NCI-H2171 treated with DMSO at 0.1 percent for 48 hours (cell line): ENCODE data around the gene CAV3.
A peak's percentile ranks its signal among the peaks of the same experiment; 100 is the strongest.

Experiments used
- DNase-seq: peaks from one replicate; lab custom pipeline; 2025; lab: John Stamatoyannopoulos, UW

CAV3 gene

DNA sequence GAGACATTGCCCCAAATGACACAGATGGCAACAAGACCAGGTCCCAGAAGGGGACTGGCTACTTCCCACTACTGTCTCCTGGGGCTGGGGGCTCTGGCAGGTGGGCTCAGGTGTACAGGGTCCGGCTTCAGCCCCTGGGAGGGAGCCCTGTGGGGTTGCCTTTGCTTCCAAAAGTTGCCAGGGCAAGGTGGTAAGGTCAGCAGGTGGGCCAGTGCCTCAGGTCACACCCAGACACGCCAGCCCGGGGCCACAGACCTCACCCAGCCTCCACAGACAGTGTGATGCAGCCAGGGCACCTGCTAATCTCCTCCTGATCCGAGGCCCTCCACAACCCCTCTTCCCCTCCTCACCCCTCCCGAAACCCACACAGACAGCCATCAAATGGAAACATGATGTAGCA is 28.3 kb downstream of the CAV3 start:
- DNase-seq, result no peak

DNA sequence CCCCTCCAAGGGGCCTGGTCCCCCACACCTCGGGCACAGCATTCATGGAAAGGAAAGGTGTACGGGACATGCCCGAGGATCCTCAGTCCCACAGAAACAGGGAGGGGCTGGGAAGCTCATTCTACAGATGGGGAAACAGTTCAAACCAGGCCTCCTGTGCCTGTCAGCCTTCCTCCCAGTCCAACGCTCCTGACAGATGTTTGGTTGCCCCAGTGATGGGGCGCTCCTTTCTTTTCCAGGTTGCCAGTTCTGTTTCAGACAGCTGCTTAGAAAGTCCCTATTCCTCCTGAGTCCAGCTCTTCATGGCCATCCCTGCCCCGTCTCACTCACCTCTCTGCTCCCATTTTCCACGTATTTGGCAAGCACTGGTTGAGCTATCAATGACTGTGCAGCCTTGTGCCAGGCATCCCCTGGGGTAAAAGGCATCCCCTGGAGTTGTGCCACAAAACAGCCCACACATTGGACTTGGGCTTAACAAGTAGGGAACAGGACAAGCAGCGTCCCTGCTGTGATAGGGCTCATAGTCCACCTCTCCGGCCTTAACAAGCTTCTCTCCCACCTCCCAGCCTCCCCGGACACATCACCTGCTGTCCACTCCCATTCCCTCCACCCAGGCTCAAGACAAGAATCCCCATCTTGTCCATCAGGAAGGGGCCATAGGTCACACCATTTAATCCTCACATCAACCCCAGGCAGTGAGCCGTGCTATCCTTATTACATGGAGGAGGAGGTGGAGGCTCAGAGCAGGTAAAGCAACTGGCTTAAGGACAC is 29.2 kb downstream of the CAV3 start:
- DNase-seq, result no peak

- no peak for DNase-seq
Measured at GRCh38 chr3:8764528-8764927, 30.9 kb downstream of the CAV3 start.

DNA sequence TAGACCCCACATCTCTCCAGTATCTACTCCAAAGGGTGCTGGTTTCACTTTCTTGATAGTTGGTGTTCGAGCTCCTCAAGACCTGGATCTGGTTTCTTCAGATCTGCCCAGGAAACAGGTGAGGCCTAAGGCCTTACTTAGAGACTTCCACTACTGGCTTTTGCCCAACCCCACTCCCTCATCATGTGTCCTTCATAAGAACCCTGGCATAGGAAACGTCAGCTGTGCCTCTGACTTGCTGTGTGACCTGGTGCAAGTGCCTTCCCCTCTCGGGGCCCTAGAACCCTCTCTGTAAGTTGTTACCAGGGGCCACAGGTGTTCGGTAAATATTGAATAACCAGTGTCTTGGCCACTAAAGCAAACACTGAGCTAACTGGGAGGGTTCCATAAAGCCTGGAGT is 31.9 kb downstream of the CAV3 start:
- no peak for DNase-seq

DNA sequence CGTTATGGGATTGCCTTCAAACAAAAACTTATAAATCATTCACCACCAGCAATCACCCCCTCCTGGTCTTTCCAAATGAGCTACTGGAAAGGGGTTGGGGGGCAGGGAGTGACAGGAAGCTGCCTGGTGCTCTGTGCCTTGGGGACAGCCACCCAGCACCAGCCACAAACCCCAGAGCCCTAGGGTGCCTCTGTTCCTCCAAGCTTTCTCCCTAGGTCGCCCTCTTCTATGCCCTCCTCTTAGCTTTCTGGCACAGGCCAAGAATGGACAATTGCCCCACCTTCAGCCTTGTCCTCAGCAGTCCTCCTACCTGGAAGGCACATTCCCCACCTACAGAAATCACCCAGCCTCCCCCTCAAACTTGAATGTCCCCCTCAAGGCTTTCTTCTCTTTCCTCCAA is 32.5 kb downstream of the CAV3 start:
- no peak for DNase-seq

GRCh38 chr3:8767256-8767666 is 33.7 kb downstream of the CAV3 start:
- DNase-seq, result no peak

DNA sequence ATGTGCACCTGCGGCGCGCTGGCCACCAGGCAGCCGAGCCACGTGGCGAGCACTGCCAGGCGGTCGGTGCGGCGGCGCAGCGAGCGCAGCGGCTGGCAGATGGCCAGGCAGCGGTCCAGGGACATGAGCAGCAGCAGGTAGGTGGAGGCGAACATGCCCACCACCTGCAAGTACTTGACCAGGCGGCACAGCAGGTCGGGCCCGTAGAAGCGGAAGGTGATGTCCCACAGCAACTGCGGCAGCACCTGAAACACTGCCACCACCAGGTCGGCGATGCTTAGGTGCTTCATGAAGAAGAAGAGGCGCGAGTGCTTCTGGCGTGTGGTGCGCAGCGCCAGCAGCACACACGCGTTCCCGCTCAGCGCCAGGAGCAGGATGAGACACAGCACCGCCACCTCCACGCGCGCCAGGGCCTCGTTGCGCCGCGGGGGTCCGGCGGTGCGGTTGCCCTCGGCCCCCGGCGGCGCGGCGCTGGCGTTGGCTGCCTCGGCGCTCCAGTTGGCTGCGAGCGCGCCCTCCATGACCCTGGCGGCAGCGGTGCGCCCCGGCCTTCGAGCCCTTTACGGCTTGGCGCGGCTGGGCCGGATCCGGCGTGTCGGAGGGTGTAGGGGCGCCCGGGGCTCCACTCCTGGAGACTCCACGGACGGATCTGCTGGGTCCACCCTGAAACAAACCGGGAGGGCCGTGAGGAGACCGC is 34.2 kb downstream of the CAV3 start:
- peak; percentile 53 for DNase-seq

DNA sequence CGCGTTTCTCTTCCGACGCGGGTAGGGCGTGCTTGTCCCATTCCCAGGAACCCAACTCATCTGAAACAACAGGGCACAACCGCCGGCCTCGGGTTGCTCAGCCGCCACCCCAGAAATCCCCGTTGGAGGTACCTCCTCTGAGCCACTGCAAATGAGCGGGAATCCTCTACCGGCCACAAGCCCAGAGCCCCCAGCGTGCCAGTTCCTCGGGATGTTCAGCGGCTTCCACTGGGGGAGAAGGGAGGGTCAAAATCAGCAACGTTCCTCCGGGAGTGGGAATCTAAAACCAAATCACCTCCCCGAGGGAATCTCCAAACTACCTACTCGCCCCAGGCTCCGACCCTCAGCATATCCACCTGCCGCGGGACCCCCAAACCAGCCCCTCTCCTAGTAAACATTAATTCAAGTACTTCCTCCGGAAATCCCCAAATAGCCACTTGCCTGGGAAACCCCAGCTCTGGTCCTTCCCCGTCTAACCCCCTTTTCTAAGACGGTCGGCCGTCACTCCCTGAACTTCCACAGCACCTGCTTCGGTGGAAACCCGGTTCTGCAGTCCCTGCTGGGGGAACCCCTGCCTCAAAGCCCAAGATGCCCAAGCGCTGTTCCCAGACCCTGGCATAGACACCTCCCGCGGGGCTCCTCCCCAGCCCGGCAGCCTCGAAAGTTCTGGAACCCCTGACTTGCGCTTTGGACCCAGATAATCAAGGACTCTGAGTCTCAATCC is 34.9 kb downstream of the CAV3 start:
- peak; percentile 3 for DNase-seq

- peak; percentile 46 for DNase-seq
Measured at GRCh38 chr3:8769088-8769822, 35.7 kb downstream of the CAV3 start, which contains the start of gene OXTR. Gene OXTR, minus strand, starts transcription at chr3:8769613. Its CDS starts 1,426 bp downstream, at chr3:8768187.

DNA sequence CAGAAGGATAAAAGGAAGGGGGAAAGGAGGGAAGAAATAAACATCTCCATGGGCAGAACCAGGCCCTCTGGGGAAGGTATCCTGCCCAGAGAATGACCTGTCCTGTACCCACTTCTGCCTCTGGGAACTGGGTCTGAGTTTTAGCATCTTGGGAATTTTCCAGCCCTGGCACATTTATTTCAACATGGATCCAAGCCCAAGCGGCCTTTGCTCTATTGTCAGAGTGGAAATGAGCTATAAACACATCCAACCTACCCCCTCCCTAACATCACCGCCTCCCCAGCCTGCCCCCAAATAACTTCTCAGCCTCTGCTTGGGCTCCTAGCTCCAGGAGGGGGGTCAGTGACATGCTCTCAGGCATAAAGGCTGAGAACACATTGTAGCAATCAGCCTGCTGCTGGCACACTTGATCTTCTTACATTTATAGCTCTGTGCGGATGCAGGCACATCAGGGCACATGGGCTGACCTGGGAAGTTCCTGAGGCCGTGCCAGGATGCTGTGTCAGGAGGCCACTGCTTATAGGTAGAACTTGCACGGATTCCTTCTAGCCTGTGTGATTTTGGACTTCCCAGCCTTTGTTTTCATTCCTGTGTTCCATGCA is 40.4 kb downstream of the CAV3 start:
- no peak for DNase-seq

GRCh38 chr3:8775181-8775580 is 41.6 kb downstream of the CAV3 start:
- no peak for DNase-seq

DNA sequence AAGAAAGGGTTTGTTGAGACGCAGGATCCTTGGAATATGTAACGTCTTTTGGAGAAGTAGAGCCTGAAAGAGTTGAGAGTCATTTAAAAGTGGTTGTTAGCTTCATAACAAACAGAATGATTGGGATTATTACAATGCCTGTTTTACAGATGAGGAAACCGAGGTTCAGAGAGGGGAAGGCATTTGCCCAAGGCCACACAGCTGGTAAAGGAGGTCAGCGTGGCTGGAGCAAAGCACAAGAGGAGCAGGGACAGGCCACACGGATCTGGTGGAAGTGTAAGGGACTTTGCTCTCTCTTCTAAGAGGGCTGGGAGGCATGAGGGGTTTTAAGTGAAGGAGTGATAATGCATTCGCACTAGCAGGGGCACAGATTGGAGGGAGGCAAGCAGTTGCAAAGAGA is 42.0 kb downstream of the CAV3 start:
- no peak for DNase-seq

DNA sequence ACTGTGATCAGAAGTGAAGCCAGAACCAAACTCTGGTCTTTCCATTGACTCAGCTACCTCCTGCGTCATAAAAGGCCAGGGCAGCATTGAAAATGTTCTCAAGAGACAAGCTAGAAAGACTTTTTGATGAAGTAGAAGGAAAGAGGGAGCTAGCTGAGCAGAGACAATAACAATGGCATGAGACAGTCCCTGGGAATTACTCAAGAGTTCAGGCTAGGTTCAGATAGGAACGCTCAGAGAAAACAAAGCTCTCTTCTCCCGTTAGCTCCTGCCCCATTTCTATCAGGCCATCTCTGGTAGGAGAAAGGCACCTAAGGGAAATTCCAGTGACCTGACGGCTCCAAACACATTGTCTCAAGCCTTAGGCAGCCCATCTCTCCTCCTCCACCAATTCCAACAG is 42.8 kb downstream of the CAV3 start:
- no peak for DNase-seq

- no peak for DNase-seq
Measured at GRCh38 chr3:8777201-8777977, 43.8 kb downstream of the CAV3 start.

- no peak for DNase-seq
Measured at GRCh38 chr3:8777978-8778267, 44.3 kb downstream of the CAV3 start.

- no peak for DNase-seq
Measured at GRCh38 chr3:8778475-8778874, 44.9 kb downstream of the CAV3 start.

DNA sequence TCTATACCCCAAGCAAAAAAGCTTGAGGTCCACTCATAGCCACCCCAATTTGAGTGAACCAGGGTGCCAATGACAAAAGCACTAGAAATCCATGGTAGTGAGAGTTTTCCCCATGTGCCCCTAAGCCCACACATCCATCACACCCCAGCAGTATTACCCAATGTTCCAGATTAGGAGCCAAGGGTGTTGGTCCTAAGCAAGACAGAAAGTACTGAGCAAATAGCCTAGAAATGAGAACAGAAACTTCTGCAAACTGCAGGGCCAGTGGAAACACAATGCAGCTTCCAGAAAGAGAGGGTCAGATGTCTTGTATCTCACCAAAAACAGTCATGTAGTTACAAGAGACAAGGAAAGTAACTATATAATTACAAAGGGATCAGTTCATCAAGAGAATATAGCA is 46.7 kb downstream of the CAV3 start:
- DNase-seq, result no peak

GRCh38 chr3:8784676-8785435 is 51.3 kb downstream of the CAV3 start:
- no peak for DNase-seq

DNA sequence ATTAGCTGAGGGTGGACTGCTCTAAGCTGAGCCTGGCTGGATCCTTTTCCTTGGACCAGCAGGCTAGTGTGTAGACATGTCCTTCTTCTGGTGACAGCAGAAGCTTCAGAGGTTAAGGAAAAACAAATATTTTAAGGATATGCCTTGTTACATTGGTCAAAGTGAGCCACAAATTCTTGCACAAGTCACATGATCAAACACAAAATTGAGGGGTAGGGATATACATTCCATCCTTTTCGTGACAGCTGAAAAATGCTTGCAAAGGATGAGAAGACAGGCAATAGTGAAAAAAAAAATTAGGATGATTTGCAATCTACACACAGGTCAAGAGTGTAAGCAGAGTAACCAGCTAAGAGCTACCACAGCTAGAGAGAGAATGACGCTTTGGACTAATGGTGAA is 56.9 kb downstream of the CAV3 start:
- no peak for DNase-seq

DNA sequence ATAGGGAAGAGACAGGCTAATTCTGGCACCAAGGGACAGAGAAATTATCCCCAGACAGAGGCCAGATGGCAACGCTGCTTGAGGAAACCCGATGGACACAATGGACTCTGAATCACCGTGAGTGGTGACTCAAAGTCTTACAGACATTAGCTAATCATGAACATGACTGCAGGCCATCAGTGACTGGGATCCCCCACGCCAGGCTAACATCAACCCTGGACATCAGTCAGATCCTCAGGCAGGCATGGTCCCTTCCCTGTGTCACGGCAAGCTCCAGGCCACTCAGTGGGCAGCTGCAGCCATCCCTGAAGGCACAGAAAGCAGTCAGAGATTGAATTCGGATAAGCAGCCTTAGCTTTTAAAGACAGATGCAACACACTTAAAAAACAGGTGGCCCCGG is 59.6 kb downstream of the CAV3 start:
- no peak for DNase-seq

DNA sequence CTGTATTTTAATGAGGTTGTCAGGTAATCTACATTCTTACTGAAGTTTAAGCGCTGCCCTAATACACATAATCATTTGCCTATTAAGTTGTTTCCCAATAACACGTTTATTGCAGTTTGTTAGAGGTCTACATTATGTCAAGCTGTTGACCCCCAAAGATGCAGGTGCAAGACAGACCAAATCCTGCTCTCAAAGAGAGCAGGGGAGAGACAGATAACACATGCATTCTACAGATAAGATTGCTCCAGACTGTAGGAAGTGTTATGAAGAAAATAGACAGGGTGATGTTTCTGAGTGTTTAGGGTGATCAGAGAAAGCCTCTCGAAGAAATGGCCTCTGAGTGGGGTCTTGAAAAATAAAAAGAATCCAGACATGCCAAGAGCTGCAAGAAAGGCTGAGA is 60.6 kb downstream of the CAV3 start:
- no peak for DNase-seq
